SK-N-SH (cell line): Measurements from ENCODE around the gene SC5D. TPM values are rescaled to one million over a fixed set of nuclear protein-coding genes. Genes with fewer than 3 reads are reported as not detected.

Source experiments
- CTCF ChIA-PET: fragments of 300-600, 350-600 bp; formaldehyde crosslinking; extraction: SDS; loops from one replicate; lab custom pipeline; 2021; lab: Yijun Ruan, JAX
- POLR2A ChIA-PET: fragments of 350-600 bp; sonication (Branson Sonifier 250); formaldehyde crosslinking; extraction: SDS; loops from one replicate; lab custom pipeline; 2020; ENCODE audit warnings: antibody characterized with exemption, inconsistent platforms; lab: Yijun Ruan, JAX
- DNase-seq: peaks from one replicate; pipeline ENCODE4 v3.0.0; 2012
- H2AFZ ChIP-seq: fragments of 200-600 bp; sonication (generic); 2 replicates; pipeline ENCODE4 v1.8.1; 2016; ENCODE audit warnings: antibody characterized with exemption, mild to moderate bottlenecking, low read depth
- H3F3A ChIP-seq: fragments of 200-600 bp; sonication (generic); replicated peaks from 2 replicates; pipeline ENCODE3; 2016; ENCODE audit warnings: antibody characterized with exemption, mild to moderate bottlenecking; ENCODE audit not compliant: insufficient read depth
- H3K27ac ChIP-seq, 2 experiments: fragments of 200-500 bp in 1 of 2; fragments of 200-600 bp in 1 of 2; sonication (Bioruptor generic) in 1 of 2; sonication (generic), shearing (Covaris generic) in 1 of 2; 2 replicates each; pipeline versions ENCODE4 v1.5.1 to v1.6.1; 2014 to 2016; ENCODE audit warnings: low read depth in 2 of 2, inconsistent platforms in 1 of 2, low read length in 1 of 2, mild to moderate bottlenecking in 1 of 2, mixed read lengths in 1 of 2
- H3K27me3 ChIP-seq: fragments of 200-600 bp; sonication (generic), shearing (Covaris generic); 2 replicates; pipeline ENCODE4 v1.6.1; 2016; ENCODE audit warnings: mixed run types; ENCODE audit not compliant: insufficient read depth
- H3K36me3 ChIP-seq, 2 experiments: fragments of 200-500 bp in 1 of 2; fragments of 200-600 bp in 1 of 2; sonication (Bioruptor generic) in 1 of 2; sonication (generic) in 1 of 2; replicated peaks in 1 of 2; 2 replicates each; pipeline versions ENCODE3 to v1.5.1; 2014 to 2016; ENCODE audit warnings: low read length in 1 of 2, mild to moderate bottlenecking in 1 of 2; ENCODE audit not compliant: insufficient read depth in 2 of 2, control insufficient read depth in 1 of 2
- H3K4me1 ChIP-seq, 2 experiments: fragments of 200-500 bp in 1 of 2; fragments of 200-600 bp in 1 of 2; sonication (Bioruptor generic) in 1 of 2; sonication (generic), shearing (Covaris generic) in 1 of 2; 2 replicates each; pipeline versions ENCODE4 v1.5.1 to v1.6.1; 2014 to 2016; ENCODE audit warnings: low read depth in 1 of 2, low read length in 1 of 2, mixed run types in 1 of 2; ENCODE audit not compliant: insufficient read depth in 2 of 2, control insufficient read depth in 1 of 2
- H3K4me2 ChIP-seq: fragments of 200-600 bp; sonication (generic), shearing (Covaris generic); 2 replicates; pipeline ENCODE4 v1.6.1; 2017; ENCODE audit warnings: mixed run types
- H3K4me3 ChIP-seq, 2 experiments: fragments of 200-500 bp in 1 of 2; fragments of 200-600 bp in 1 of 2; sonication (Bioruptor generic) in 1 of 2; sonication (generic), shearing (Covaris generic) in 1 of 2; 2 replicates each; pipeline versions ENCODE4 v1.5.1 to v1.8.1; 2014 to 2016; ENCODE audit warnings: low read depth in 2 of 2, inconsistent platforms in 1 of 2, low read length in 1 of 2, mild to moderate bottlenecking in 1 of 2, mixed read lengths in 1 of 2, moderate library complexity in 1 of 2
- H3K79me2 ChIP-seq: fragments of 200-600 bp; sonication (generic); 2 replicates; pipeline ENCODE4 v1.8.1; 2017; ENCODE audit warnings: mild to moderate bottlenecking; ENCODE audit not compliant: insufficient read depth
- H3K9ac ChIP-seq: fragments of 200-600 bp; sonication (generic); 2 replicates; pipeline ENCODE4 v1.6.1; 2017; ENCODE audit warnings: mixed run types
- H3K9me2 ChIP-seq: fragments of 200-600 bp; sonication (generic); 2 replicates; pipeline ENCODE4 v1.6.1; 2017; ENCODE audit warnings: mixed run types
- H3K9me3 ChIP-seq: fragments of 200-600 bp; sonication (generic); 2 replicates; pipeline ENCODE4 v1.6.1; 2017; ENCODE audit warnings: mixed run types, mild to moderate bottlenecking, moderate library complexity
- H4K20me1 ChIP-seq: fragments of 200-600 bp; sonication (generic); 2 replicates; pipeline ENCODE4 v1.6.1; 2017; ENCODE audit warnings: mild to moderate bottlenecking, mixed run types; ENCODE audit not compliant: insufficient read depth
- EP300 ChIP-seq, 2 experiments: IDR thresholded peaks; 2 replicates each; pipeline versions ENCODE4 v1.4.0 to v1.6.1; 2012; ENCODE audit warnings: borderline replicate concordance in 1 of 2, low read depth in 1 of 2, low read length in 1 of 2
- EZH2phosphoT487 ChIP-seq: fragments of 200-600 bp; sonication (generic); IDR thresholded peaks from 2 replicates; pipeline ENCODE4 v1.6.1; 2017; ENCODE audit warnings: low read depth, mixed run types, mild to moderate bottlenecking, antibody characterized with exemption, moderate library complexity, borderline replicate concordance
- FOSL2 ChIP-seq: IDR thresholded peaks from 2 replicates; pipeline ENCODE4 v1.4.0; 2012; ENCODE audit warnings: low read depth, mild to moderate bottlenecking, moderate library complexity, borderline replicate concordance
- GABPA ChIP-seq: IDR thresholded peaks from 2 replicates; pipeline ENCODE4 v1.4.0; 2012; ENCODE audit warnings: low read depth, mild to moderate bottlenecking
- IRF3 ChIP-seq: fragments of 150-350 bp; IDR thresholded peaks from 2 replicates; pipeline ENCODE4 v1.6.1; 2016; ENCODE audit warnings: mild to moderate bottlenecking, low read depth, low read length
- MEF2A ChIP-seq: IDR thresholded peaks from 2 replicates; pipeline ENCODE4 v1.4.0; 2012; ENCODE audit warnings: low read depth, borderline replicate concordance
- MXI1 ChIP-seq: IDR thresholded peaks from 2 replicates; pipeline ENCODE4 v1.6.1; 2012; ENCODE audit warnings: mild to moderate bottlenecking, low read depth, low read length, improper control_type of control experiment
- NRF1 ChIP-seq: IDR thresholded peaks from 2 replicates; pipeline ENCODE4 v1.6.1; 2012; ENCODE audit warnings: low read depth, mild to moderate bottlenecking, low read length
- RAD21 ChIP-seq: IDR thresholded peaks from 2 replicates; pipeline ENCODE4 v1.6.1; 2012; ENCODE audit warnings: mild to moderate bottlenecking, low read length
- RCOR1 ChIP-seq: fragments of 150-350 bp; IDR thresholded peaks from 2 replicates; pipeline ENCODE4 v1.6.1; 2017; ENCODE audit warnings: antibody characterized with exemption, low read length
- REST ChIP-seq: IDR thresholded peaks from 2 replicates; pipeline ENCODE4 v1.6.1; 2012; ENCODE audit warnings: mild to moderate bottlenecking, low read depth, low read length, moderate library complexity
- RFX5 ChIP-seq: IDR thresholded peaks from 2 replicates; pipeline ENCODE4 v1.6.1; 2012; ENCODE audit warnings: mild to moderate bottlenecking, improper control_type of control experiment, low read length
- RXRA ChIP-seq: IDR thresholded peaks from 2 replicates; pipeline ENCODE4 v1.4.0; 2012; ENCODE audit warnings: low read depth, mild to moderate bottlenecking, borderline replicate concordance
- TAF1 ChIP-seq: IDR thresholded peaks from 2 replicates; pipeline ENCODE4 v1.6.1; 2012; ENCODE audit warnings: low read depth, mild to moderate bottlenecking, low read length, moderate library complexity, borderline replicate concordance
- TEAD4 ChIP-seq: IDR thresholded peaks from 2 replicates; pipeline ENCODE4 v1.4.0; 2012; ENCODE audit warnings: mild to moderate bottlenecking, borderline replicate concordance; ENCODE audit not compliant: insufficient read depth
- USF2 ChIP-seq: fragments of 150-350 bp; IDR thresholded peaks from 2 replicates; pipeline ENCODE4 v1.6.1; 2017; ENCODE audit warnings: antibody characterized with exemption, low read length, low read depth, borderline replicate concordance
- YY1 ChIP-seq: IDR thresholded peaks from 2 replicates; pipeline ENCODE4 v1.4.0; 2012; ENCODE audit warnings: low read depth, mild to moderate bottlenecking
- WGBS: methylation state at CpG from one replicate; pipeline ENCODE4 v1.1.6; 2017; ENCODE audit warnings: low lambda C conversion rate; 5-methylcytosine and 5-hydroxymethylcytosine counted together
- polyA plus RNA-seq, 3 experiments: library from polyadenylated mRNA; depleted of rRNA; stranded (reverse); fragments of >200 nt; gene quantifications; 2 replicates each; pipeline ENCODE4 v1.2.3, GENCODE V29; 2012

SC5D gene
- polyA plus RNA-seq, 1 of the 3 experiments (the other 2 are of a cell fraction) = 8.9 TPM

- TF ChIP-seq RXRA (no peak), YY1 (no peak), TEAD4 (no peak)
Measured at GRCh38 chr11:121326230-121326629, 33.7 kb downstream of the SC5D start (continued).

GRCh38 chr11:121327553-121327952, 35.0 kb downstream of the SC5D start:
- Histone ChIP-seq H3K4me2 (no peak overlapping the region), H3K79me2 (no peaks in the 10 kb centered on the region), H3K4me3 (no peak overlapping the region), H3K9me2 (no peaks in the 10 kb centered on the region), H3K9ac (no peak overlapping the region), H3K27me3 (no peaks in the 10 kb centered on the region; the same call in 1 of the 2 replicates), H3K4me1 (no peaks in the 10 kb centered on the region), H2AFZ (no peak overlapping the region), H4K20me1 (no peaks in the 10 kb centered on the region), H3F3A (no peaks in the 10 kb centered on the region), H3K36me3 (no peaks in the 10 kb centered on the region), H3K9me3 (no peaks in the 10 kb centered on the region), H3K27ac (no peak overlapping the region)
- CTCF ChIA-PET = interaction anchor here (1.2 kb wide), 1 partner anchor 264 kb away, joined by 5 read pairs; no protein-coding TSS in a partner anchor
- 29% methylated on average over 1 of the region's 1 CpG for WGBS
- TF ChIP-seq NRF1 = no peak
- no peak for TF ChIP-seq RXRA
- POLR2A ChIA-PET = no interaction called here
- DNase-seq = no peak

GRCh38 chr11:121328176-121328966, 35.8 kb downstream of the SC5D start:
- no peaks in the 10 kb centered on the region for H4K20me1 ChIP-seq
- no peaks in the 10 kb centered on the region; the same call in 1 of the 2 replicates for H3K27me3 ChIP-seq
- H3K4me3 ChIP-seq = no peak overlapping the region
- no peaks in the 10 kb centered on the region for H3K9me2 ChIP-seq
- no peak overlapping the region for H3K27ac ChIP-seq
- H3K4me1 ChIP-seq = no peaks in the 10 kb centered on the region
- DNase-seq = no peak
- no peaks in the 10 kb centered on the region for H3F3A ChIP-seq
- ChIA-PET POLR2A (no interaction called here), CTCF (interaction anchor here (1.2 kb wide), 1 partner anchor 263 kb away, joined by 5 read pairs; no protein-coding TSS in a partner anchor)
- no peak overlapping the region for H3K4me2 ChIP-seq
- WGBS = 79% methylated on average over 16 of the region's 16 CpGs
- no peak overlapping the region for H2AFZ ChIP-seq
- H3K36me3 ChIP-seq = no peaks in the 10 kb centered on the region
- H3K9ac ChIP-seq = no peak overlapping the region
- no peaks in the 10 kb centered on the region for H3K79me2 ChIP-seq
- no peaks in the 10 kb centered on the region for H3K9me3 ChIP-seq
- TF ChIP-seq TAF1 = no peak
- no peak for TF ChIP-seq RAD21
- TF ChIP-seq EP300 (IDR thresholded peaks at IDR 0.05; ENCODE audit: borderline replicate concordance in 1 of 2, low read depth in 1 of 2, low read length in 1 of 2) = no peak
- no peak for TF ChIP-seq EZH2phosphoT487
- TF ChIP-seq MEF2A = no peak
- TF ChIP-seq NRF1 = no peak
- no peak for TF ChIP-seq RFX5
- no peak for TF ChIP-seq FOSL2
- no peak for TF ChIP-seq IRF3
- TF ChIP-seq RCOR1 = no peak
- TF ChIP-seq RXRA = no peak
- no peak for TF ChIP-seq REST
- TF ChIP-seq TEAD4 = no peak
- no peak for TF ChIP-seq GABPA
- TF ChIP-seq USF2 = no peak
- no peak for TF ChIP-seq MXI1
